ENCODE data around the gene KDM5B. TPM values are rescaled to one million over a fixed set of nuclear protein-coding genes. Genes with fewer than 3 reads are reported as not detected.

KDM5B gene
- total and polyA plus RNA-seq, 9 of the 15 experiments (the other 6 are each of a cell fraction or from before 2014, with no cell fraction given), result 15.4 to 90.6 (median 57.1) TPM

DNA sequence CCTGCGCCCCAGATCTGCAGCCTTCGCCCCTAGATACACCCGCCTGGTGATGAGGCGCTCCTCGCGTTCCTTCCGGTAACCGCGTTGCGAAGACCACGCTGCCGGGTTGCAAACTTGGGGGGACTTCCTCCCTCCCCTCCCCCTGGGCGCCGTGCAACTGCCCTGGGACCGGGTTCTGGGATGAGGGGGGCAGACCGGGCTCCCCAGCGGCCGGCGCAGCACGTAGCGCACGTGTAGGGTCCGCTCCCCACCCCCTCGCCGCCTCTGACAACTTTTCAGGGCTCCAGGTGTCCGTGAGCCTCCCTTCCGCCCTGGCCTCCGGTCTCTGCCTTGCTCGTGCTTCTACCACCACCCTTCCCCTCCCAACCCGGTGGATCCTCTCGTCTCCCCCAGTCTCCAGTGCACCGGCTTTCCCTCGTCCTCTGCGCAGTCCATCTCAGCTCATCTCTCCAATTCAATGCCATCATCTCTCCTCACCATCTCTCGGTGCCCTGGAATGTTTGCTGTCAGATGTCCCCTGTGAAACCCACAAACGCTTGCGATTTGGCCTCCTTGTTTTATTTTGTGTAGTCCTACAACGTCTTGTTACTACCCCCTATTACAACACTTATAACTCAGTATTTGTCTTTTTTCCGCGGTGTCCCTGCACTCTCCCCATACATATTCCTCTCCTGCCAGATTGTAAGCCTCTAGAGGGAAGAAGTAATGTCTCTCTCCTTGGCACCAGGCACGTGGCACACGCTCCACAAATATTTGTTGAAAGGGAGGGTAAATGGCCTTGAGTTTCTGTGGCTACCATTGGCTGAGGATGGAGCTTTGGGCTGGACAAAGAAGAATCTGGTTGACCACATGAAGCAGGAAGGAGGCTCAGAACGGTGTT, 3.3 kb upstream of the KDM5B start (continued):
- TF ChIP-seq, protein P1, sequence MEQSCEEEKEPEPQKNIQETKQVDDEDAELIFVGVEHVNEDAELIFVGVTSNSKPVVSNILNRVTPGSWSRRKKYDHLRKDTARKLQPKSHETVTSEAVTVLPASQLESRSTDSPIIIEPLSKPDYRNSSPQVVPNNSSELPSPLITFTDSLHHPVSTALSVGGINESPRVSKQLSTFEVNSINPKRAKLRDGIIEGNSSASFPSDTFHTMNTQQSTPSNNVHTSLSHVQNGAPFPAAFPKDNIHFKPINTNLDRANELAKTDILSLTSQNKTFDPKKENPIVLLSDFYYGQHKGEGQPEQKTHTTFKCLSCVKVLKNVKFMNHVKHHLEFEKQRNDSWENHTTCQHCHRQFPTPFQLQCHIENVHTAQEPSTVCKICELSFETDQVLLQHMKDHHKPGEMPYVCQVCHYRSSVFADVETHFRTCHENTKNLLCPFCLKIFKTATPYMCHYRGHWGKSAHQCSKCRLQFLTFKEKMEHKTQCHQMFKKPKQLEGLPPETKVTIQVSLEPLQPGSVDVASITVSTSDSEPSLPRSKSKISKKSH (CRISPR knock-in tag; IDR thresholded peaks at IDR 0.05), result no peak
- TF ChIP-seq, protein P2, sequence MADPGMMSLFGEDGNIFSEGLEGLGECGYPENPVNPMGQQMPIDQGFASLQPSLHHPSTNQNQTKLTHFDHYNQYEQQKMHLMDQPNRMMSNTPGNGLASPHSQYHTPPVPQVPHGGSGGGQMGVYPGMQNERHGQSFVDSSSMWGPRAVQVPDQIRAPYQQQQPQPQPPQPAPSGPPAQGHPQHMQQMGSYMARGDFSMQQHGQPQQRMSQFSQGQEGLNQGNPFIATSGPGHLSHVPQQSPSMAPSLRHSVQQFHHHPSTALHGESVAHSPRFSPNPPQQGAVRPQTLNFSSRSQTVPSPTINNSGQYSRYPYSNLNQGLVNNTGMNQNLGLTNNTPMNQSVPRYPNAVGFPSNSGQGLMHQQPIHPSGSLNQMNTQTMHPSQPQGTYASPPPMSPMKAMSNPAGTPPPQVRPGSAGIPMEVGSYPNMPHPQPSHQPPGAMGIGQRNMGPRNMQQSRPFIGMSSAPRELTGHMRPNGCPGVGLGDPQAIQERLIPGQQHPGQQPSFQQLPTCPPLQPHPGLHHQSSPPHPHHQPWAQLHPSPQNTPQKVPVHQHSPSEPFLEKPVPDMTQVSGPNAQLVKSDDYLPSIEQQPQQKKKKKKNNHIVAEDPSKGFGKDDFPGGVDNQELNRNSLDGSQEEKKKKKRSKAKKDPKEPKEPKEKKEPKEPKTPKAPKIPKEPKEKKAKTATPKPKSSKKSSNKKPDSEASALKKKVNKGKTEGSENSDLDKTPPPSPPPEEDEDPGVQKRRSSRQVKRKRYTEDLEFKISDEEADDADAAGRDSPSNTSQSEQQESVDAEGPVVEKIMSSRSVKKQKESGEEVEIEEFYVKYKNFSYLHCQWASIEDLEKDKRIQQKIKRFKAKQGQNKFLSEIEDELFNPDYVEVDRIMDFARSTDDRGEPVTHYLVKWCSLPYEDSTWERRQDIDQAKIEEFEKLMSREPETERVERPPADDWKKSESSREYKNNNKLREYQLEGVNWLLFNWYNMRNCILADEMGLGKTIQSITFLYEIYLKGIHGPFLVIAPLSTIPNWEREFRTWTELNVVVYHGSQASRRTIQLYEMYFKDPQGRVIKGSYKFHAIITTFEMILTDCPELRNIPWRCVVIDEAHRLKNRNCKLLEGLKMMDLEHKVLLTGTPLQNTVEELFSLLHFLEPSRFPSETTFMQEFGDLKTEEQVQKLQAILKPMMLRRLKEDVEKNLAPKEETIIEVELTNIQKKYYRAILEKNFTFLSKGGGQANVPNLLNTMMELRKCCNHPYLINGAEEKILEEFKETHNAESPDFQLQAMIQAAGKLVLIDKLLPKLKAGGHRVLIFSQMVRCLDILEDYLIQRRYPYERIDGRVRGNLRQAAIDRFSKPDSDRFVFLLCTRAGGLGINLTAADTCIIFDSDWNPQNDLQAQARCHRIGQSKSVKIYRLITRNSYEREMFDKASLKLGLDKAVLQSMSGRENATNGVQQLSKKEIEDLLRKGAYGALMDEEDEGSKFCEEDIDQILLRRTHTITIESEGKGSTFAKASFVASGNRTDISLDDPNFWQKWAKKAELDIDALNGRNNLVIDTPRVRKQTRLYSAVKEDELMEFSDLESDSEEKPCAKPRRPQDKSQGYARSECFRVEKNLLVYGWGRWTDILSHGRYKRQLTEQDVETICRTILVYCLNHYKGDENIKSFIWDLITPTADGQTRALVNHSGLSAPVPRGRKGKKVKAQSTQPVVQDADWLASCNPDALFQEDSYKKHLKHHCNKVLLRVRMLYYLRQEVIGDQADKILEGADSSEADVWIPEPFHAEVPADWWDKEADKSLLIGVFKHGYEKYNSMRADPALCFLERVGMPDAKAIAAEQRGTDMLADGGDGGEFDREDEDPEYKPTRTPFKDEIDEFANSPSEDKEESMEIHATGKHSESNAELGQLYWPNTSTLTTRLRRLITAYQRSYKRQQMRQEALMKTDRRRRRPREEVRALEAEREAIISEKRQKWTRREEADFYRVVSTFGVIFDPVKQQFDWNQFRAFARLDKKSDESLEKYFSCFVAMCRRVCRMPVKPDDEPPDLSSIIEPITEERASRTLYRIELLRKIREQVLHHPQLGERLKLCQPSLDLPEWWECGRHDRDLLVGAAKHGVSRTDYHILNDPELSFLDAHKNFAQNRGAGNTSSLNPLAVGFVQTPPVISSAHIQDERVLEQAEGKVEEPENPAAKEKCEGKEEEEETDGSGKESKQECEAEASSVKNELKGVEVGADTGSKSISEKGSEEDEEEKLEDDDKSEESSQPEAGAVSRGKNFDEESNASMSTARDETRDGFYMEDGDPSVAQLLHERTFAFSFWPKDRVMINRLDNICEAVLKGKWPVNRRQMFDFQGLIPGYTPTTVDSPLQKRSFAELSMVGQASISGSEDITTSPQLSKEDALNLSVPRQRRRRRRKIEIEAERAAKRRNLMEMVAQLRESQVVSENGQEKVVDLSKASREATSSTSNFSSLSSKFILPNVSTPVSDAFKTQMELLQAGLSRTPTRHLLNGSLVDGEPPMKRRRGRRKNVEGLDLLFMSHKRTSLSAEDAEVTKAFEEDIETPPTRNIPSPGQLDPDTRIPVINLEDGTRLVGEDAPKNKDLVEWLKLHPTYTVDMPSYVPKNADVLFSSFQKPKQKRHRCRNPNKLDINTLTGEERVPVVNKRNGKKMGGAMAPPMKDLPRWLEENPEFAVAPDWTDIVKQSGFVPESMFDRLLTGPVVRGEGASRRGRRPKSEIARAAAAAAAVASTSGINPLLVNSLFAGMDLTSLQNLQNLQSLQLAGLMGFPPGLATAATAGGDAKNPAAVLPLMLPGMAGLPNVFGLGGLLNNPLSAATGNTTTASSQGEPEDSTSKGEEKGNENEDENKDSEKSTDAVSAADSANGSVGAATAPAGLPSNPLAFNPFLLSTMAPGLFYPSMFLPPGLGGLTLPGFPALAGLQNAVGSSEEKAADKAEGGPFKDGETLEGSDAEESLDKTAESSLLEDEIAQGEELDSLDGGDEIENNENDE (IDR thresholded peaks at IDR 0.05; ENCODE audit: low read depth, low read length), result no peak
- TF ChIP-seq HNRNPLL (IDR thresholded peaks at IDR 0.05; ENCODE audit: low read depth, low read length, poor library complexity, severe bottlenecking) (peak; percentile 38), ZBTB7A (IDR thresholded peaks at IDR 0.05; ENCODE audit: borderline replicate concordance, control insufficient read depth, low read depth, low read length) (peak; percentile 33; the same call in 1 of the 2 replicates), TFAM (CRISPR knock-in tag; conservative IDR thresholded peaks at IDR 0.05) (no peak), SRSF3 (IDR thresholded peaks at IDR 0.05; ENCODE audit: insufficient read depth, low read length) (no peak), LARP7 (IDR thresholded peaks at IDR 0.05) (no peak)
- TF ChIP-seq, protein P3, sequence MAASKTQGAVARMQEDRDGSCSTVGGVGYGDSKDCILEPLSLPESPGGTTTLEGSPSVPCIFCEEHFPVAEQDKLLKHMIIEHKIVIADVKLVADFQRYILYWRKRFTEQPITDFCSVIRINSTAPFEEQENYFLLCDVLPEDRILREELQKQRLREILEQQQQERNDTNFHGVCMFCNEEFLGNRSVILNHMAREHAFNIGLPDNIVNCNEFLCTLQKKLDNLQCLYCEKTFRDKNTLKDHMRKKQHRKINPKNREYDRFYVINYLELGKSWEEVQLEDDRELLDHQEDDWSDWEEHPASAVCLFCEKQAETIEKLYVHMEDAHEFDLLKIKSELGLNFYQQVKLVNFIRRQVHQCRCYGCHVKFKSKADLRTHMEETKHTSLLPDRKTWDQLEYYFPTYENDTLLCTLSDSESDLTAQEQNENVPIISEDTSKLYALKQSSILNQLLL (CRISPR knock-in tag; IDR thresholded peaks at IDR 0.05; ENCODE audit: borderline replicate concordance), result no peak
- TF ChIP-seq, protein P4, sequence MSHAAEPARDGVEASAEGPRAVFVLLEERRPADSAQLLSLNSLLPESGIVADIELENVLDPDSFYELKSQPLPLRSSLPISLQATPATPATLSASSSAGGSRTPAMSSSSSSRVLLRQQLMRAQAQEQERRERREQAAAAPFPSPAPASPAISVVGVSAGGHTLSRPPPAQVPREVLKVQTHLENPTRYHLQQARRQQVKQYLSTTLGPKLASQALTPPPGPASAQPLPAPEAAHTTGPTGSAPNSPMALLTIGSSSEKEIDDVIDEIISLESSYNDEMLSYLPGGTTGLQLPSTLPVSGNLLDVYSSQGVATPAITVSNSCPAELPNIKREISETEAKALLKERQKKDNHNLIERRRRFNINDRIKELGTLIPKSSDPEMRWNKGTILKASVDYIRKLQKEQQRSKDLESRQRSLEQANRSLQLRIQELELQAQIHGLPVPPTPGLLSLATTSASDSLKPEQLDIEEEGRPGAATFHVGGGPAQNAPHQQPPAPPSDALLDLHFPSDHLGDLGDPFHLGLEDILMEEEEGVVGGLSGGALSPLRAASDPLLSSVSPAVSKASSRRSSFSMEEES (CRISPR knock-in tag; IDR thresholded peaks at IDR 0.05), result no peak

Data from K562 (cell line).